ENCODE results near the gene MUCL3.

DNA sequence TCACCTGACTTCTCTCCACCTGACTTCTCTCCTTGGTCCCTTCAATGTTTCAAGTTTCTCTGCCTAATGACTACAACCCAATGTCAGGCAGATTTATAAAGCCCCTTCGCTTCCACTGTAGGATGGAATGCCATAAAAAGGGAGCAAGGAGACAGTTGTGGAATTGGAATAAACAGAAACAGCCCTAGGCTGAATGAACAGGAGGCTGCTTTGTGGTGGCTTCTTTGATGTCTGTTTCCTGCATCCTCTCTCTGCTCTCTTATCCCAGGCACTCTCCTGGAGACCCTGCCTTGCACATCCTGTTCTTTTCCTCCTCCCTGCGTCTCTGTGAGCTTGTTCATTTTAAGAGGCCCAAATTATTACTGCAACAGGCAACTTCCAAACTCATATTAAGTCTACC lies 16.9 kb downstream of the MUCL3 start:
- TF ChIP-seq SUZ12 (IDR thresholded peaks at IDR 0.05; ENCODE audit: unreplicated experiment) (no peak), MAX (IDR thresholded peaks at IDR 0.05; ENCODE audit: low read depth, low read length) (no peak), EED (IDR thresholded peaks at IDR 0.05; ENCODE audit: low read depth) (no peak), CBX5 (IDR thresholded peaks at IDR 0.05; ENCODE audit: low read depth) (no peak), ATF7 (IDR thresholded peaks at IDR 0.05; ENCODE audit: low read depth) (no peak), NFYB (IDR thresholded peaks at IDR 0.05; ENCODE audit: insufficient read depth, low read depth, low read length) (no peak), ELK1 (IDR thresholded peaks at IDR 0.05; ENCODE audit: low read depth, low read length) (no peak), CTCF (IDR thresholded peaks at IDR 0.05 in 2 of 3, conservative IDR thresholded peaks at IDR 0.05 in 1 of 3; ENCODE audit: control insufficient read depth in 2 of 3, extremely low read depth in 1 of 3, insufficient read depth in 1 of 3, low read depth in 3 of 3, low read length in 3 of 3) (no peak), GABPA (IDR thresholded peaks at IDR 0.05; ENCODE audit: low read depth) (no peak), YY1 (IDR thresholded peaks at IDR 0.05; ENCODE audit: low read depth, low read length) (no peak), POLR2AphosphoS5 (IDR thresholded peaks at IDR 0.05; ENCODE audit: low read length) (no peak)
- TF ChIP-seq, protein P1, sequence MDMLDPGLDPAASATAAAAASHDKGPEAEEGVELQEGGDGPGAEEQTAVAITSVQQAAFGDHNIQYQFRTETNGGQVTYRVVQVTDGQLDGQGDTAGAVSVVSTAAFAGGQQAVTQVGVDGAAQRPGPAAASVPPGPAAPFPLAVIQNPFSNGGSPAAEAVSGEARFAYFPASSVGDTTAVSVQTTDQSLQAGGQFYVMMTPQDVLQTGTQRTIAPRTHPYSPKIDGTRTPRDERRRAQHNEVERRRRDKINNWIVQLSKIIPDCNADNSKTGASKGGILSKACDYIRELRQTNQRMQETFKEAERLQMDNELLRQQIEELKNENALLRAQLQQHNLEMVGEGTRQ (IDR thresholded peaks at IDR 0.05; ENCODE audit: borderline replicate concordance, low read depth, low read length), result no peak
